Measurements from ENCODE around the gene EFHD1. TPM values are rescaled to one million over a fixed set of nuclear protein-coding genes. Genes with fewer than 3 reads are reported as not detected.

The EFHD1 gene
- total RNA-seq, 1 experiment from 2014 or later, result 0.07 TPM

DNA sequence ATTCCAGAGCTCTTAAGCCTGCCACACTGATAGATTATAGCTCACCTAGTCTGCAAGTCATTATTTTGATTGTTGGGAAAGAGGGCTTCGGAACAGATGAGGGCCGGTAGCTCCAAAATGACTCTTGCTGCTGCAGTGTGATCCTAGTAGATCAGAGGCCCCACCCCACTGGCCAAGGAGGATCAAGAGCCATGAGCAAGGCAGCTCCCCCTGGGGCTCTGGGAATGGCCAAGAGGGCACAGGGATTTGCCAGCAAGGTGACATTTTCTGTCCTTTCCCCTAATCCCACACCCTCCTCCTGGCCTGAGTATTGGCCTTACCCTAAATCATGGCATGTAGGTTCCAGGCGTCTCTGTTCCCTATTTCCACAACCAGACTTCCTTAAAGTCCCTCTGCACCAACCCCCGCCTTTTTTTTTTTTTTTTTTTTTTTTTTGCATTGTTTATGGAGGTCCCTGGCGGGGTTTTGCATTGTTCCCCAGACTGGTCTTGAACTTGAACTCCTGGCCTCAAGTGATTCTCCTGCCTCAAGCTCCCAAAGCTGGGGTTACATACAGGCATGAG is 46.4 kb upstream of the EFHD1 start:
- BruUV-seq (replicated peaks), result no TSS peak
- Histone ChIP-seq H3K4me1 (ENCODE audit: insufficient read depth, low read length) (peaks cover 22% of the 10 kb centered on the region), H3K79me2 (ENCODE audit: low read length) (no peaks in the 10 kb centered on the region), H3K27ac (ENCODE audit: low read length) (no peak overlapping the region), H3K4me2 (ENCODE audit: low read length) (no peak overlapping the region), H3K9ac (ENCODE audit: low read length) (no peak overlapping the region), H3K9me3 (ENCODE audit: low read length) (no peaks in the 10 kb centered on the region), H3F3A (ENCODE audit: low read length, unreplicated experiment) (peaks cover 2% of the 10 kb centered on the region), H3K27me3 (ENCODE audit: low read length) (no peaks in the 10 kb centered on the region), H3K9me2 (replicated peaks; ENCODE audit: low read length) (no peaks in the 10 kb centered on the region), H3K36me3 (ENCODE audit: low read depth, low read length) (no peaks in the 10 kb centered on the region), H3K4me3 (ENCODE audit: low read length) (no peak overlapping the region), H2AFZ (ENCODE audit: low read length) (no peak overlapping the region), H4K20me1 (ENCODE audit: low read length) (no peaks in the 10 kb centered on the region)
- ChIA-PET POLR2A (ENCODE audit: unreplicated experiment) (interaction anchor here (0.6 kb wide), 1 partner anchor 17 kb away, joined by 4 read pairs; no protein-coding TSS in a partner anchor), CTCF (no interaction called here)
- intact Hi-C loops (cut with micrococcal nuclease), result no loop called here
- TF ChIP-seq, protein P1, sequence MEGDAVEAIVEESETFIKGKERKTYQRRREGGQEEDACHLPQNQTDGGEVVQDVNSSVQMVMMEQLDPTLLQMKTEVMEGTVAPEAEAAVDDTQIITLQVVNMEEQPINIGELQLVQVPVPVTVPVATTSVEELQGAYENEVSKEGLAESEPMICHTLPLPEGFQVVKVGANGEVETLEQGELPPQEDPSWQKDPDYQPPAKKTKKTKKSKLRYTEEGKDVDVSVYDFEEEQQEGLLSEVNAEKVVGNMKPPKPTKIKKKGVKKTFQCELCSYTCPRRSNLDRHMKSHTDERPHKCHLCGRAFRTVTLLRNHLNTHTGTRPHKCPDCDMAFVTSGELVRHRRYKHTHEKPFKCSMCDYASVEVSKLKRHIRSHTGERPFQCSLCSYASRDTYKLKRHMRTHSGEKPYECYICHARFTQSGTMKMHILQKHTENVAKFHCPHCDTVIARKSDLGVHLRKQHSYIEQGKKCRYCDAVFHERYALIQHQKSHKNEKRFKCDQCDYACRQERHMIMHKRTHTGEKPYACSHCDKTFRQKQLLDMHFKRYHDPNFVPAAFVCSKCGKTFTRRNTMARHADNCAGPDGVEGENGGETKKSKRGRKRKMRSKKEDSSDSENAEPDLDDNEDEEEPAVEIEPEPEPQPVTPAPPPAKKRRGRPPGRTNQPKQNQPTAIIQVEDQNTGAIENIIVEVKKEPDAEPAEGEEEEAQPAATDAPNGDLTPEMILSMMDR (conservative IDR thresholded peaks at IDR 0.05; ENCODE audit: low read depth, low read length), result no peak
- TF ChIP-seq EZH2 (IDR thresholded peaks at IDR 0.05; ENCODE audit: low read length, unreplicated experiment) (no peak), EZH2phosphoT487 (IDR thresholded peaks at IDR 0.05; ENCODE audit: borderline replicate concordance, low read length) (no peak)
- ATAC-seq (no peak), DNase-seq (no peak)

DNA sequence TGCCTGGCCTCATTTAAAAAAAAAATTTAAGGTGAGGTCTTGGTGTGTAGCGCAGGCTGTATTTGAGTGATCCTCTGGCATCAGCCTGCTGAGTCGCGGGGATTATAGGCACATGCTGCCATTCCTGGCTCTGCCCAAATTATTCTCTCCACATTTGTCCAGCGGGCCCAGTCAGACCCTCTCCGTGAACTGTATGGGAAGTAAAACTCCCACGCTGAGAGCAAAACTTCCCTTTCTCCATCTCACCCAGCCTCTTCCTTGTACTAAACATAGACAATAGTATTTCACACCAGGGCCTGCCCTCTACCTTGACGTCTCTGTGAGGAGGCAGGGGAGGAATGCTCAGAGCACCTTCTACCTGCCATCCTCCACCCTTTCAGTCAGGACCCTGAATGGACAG is 45.9 kb upstream of the EFHD1 start:
- H3K36me3 ChIP-seq (ENCODE audit: low read depth, low read length), result no peaks in the 10 kb centered on the region
- H3K9me2 ChIP-seq (replicated peaks; ENCODE audit: low read length), result no peaks in the 10 kb centered on the region
- no peak overlapping the region for H3K27ac ChIP-seq (ENCODE audit: low read length)
- DNase-seq (no peak), ATAC-seq (no peak)
- intact Hi-C loops (cut with micrococcal nuclease), result no loop called here
- no peaks in the 10 kb centered on the region for H3K27me3 ChIP-seq (ENCODE audit: low read length)
- no peak overlapping the region for H3K9ac ChIP-seq (ENCODE audit: low read length)
- H3K9me3 ChIP-seq (ENCODE audit: low read length), result no peaks in the 10 kb centered on the region
- peaks cover 7% of the 10 kb centered on the region for H3F3A ChIP-seq (ENCODE audit: low read length, unreplicated experiment)
- H3K79me2 ChIP-seq (ENCODE audit: low read length), result no peaks in the 10 kb centered on the region
- no peak overlapping the region for H3K4me2 ChIP-seq (ENCODE audit: low read length)
- H3K4me3 ChIP-seq (ENCODE audit: low read length), result no peak overlapping the region
- no peak overlapping the region for H2AFZ ChIP-seq (ENCODE audit: low read length)
- ChIA-PET POLR2A (ENCODE audit: unreplicated experiment) (no interaction called here), CTCF (no interaction called here)
- H4K20me1 ChIP-seq (ENCODE audit: low read length), result no peaks in the 10 kb centered on the region
- no peak for TF ChIP-seq EZH2 (IDR thresholded peaks at IDR 0.05; ENCODE audit: low read length, unreplicated experiment)
- TF ChIP-seq EZH2phosphoT487 (IDR thresholded peaks at IDR 0.05; ENCODE audit: borderline replicate concordance, low read length), result no peak
- TF ChIP-seq, protein P1 (conservative IDR thresholded peaks at IDR 0.05; ENCODE audit: low read depth, low read length), result no peak
- peaks cover 27% of the 10 kb centered on the region for H3K4me1 ChIP-seq (ENCODE audit: insufficient read depth, low read length)
- no TSS peak for BruUV-seq (replicated peaks)

DNA sequence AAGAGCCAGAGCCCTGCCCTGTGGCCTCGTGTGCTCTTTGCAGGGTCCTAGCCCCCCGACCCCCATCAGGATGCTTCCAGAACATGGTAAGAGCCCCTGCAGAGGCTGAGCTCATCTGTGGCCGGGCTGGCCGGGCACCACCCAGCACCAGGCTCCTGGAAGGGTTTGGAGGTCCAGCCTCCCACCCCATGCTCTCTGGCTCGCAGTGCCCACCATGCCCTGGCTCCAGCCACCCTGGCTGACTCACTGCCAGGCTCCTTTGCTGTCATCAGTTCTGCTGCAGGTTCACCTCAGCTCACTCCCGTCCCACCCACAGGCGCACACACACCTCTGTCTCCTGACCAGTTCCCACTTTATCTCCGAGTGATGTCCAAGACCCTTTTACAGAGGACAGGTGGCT is 45.4 kb upstream of the EFHD1 start:
- no peaks in the 10 kb centered on the region for H3K27me3 ChIP-seq (ENCODE audit: low read length)
- no peaks in the 10 kb centered on the region for H4K20me1 ChIP-seq (ENCODE audit: low read length)
- H3K9ac ChIP-seq (ENCODE audit: low read length), result no peak overlapping the region
- H3K4me2 ChIP-seq (ENCODE audit: low read length), result no peak overlapping the region
- CTCF ChIA-PET, result no interaction called here
- peaks cover 10% of the 10 kb centered on the region for H3F3A ChIP-seq (ENCODE audit: low read length, unreplicated experiment)
- H3K4me1 ChIP-seq (ENCODE audit: insufficient read depth, low read length), result peaks cover 31% of the 10 kb centered on the region
- H3K4me3 ChIP-seq (ENCODE audit: low read length), result no peak overlapping the region
- intact Hi-C loops (cut with micrococcal nuclease), result loop anchor here (2.0 kb wide), 2 partner anchors 19 to 37 kb away; partner anchors contain the start of genes EIF4E2 and TIGD1
- H3K79me2 ChIP-seq (ENCODE audit: low read length), result no peaks in the 10 kb centered on the region
- no peak for DNase-seq
- no peaks in the 10 kb centered on the region for H3K36me3 ChIP-seq (ENCODE audit: low read depth, low read length)
- H2AFZ ChIP-seq (ENCODE audit: low read length), result no peak overlapping the region
- TF ChIP-seq EZH2phosphoT487 (IDR thresholded peaks at IDR 0.05; ENCODE audit: borderline replicate concordance, low read length) (no peak), EZH2 (IDR thresholded peaks at IDR 0.05; ENCODE audit: low read length, unreplicated experiment) (no peak)
- TF ChIP-seq, protein P1 (conservative IDR thresholded peaks at IDR 0.05; ENCODE audit: low read depth, low read length), result no peak
- H3K27ac ChIP-seq (ENCODE audit: low read length), result no peak overlapping the region
- no peaks in the 10 kb centered on the region for H3K9me2 ChIP-seq (replicated peaks; ENCODE audit: low read length)
- H3K9me3 ChIP-seq (ENCODE audit: low read length), result no peaks in the 10 kb centered on the region
- POLR2A ChIA-PET (ENCODE audit: unreplicated experiment), result no interaction called here
- no peak for ATAC-seq
- no TSS peak for BruUV-seq (replicated peaks)
